H9 (cell line): ENCODE data around the gene HOXD10. TPM values are rescaled to one million over a fixed set of nuclear protein-coding genes. Genes with fewer than 3 reads are reported as not detected.

ENCODE experiments used
- DNase-seq: peaks from one replicate; pipeline ENCODE4 v3.0.0-alpha.2; 2017
- H2AFZ ChIP-seq: one replicate; pipeline ENCODE4 v1.6.1; 2013; ENCODE audit warnings: mild to moderate bottlenecking, low read length, control low read depth, moderate library complexity
- H2AK5ac ChIP-seq: 2 replicates; pipeline ENCODE4 v1.6.1; 2013; ENCODE audit warnings: low read length, control low read depth, mixed read lengths; ENCODE audit not compliant: insufficient read length
- H2BK120ac ChIP-seq: one replicate; pipeline ENCODE4 v1.6.1; 2013; ENCODE audit warnings: low read depth, mild to moderate bottlenecking, low read length, control low read depth, inconsistent platforms; ENCODE audit not compliant: poor library complexity, severe bottlenecking
- H2BK12ac ChIP-seq: 2 replicates; pipeline ENCODE4 v1.6.1; 2013; ENCODE audit warnings: low read length, control low read depth, mixed read lengths, low read depth; ENCODE audit not compliant: insufficient read length
- H2BK15ac ChIP-seq: 2 replicates; pipeline ENCODE4 v1.6.1; 2013; ENCODE audit warnings: low read depth, low read length, control low read depth
- H2BK20ac ChIP-seq: one replicate; pipeline ENCODE4 v1.6.1; 2013; ENCODE audit warnings: low read depth, mild to moderate bottlenecking, low read length, control low read depth, inconsistent platforms; ENCODE audit not compliant: poor library complexity, severe bottlenecking
- H2BK5ac ChIP-seq: 2 replicates; pipeline ENCODE4 v1.6.1; 2013; ENCODE audit warnings: low read length, control low read depth, mixed read lengths; ENCODE audit not compliant: insufficient read length
- H3K14ac ChIP-seq: 2 replicates; pipeline ENCODE4 v1.6.1; 2013; ENCODE audit warnings: low read length, control low read depth; ENCODE audit not compliant: insufficient read depth
- H3K18ac ChIP-seq: 2 replicates; pipeline ENCODE4 v1.6.1; 2013; ENCODE audit warnings: low read depth, mild to moderate bottlenecking, mixed read lengths, low read length, control low read depth; ENCODE audit not compliant: insufficient read length
- H3K23ac ChIP-seq: 2 replicates; pipeline ENCODE4 v1.6.1; 2013; ENCODE audit warnings: low read length, control low read depth, mixed read lengths, low read depth; ENCODE audit not compliant: insufficient read length
- H3K23me2 ChIP-seq: 2 replicates; pipeline ENCODE4 v1.6.1; 2013; ENCODE audit warnings: low read depth, mild to moderate bottlenecking, mixed read lengths, low read length, control low read depth; ENCODE audit not compliant: insufficient read length, poor library complexity, severe bottlenecking
- H3K27ac ChIP-seq: 2 replicates; pipeline ENCODE4 v1.5.1; 2013; ENCODE audit warnings: low read length, control low read depth, mixed read lengths, low read depth; ENCODE audit not compliant: insufficient read length
- H3K27me3 ChIP-seq: 2 replicates; pipeline ENCODE4 v1.6.1; 2013; ENCODE audit warnings: low read length, control low read depth, inconsistent platforms; ENCODE audit not compliant: insufficient read depth
- H3K4ac ChIP-seq: 2 replicates; pipeline ENCODE4 v1.6.1; 2013; ENCODE audit warnings: low read depth, mild to moderate bottlenecking, control low read depth, inconsistent platforms, low read length, moderate library complexity
- H3K4me1 ChIP-seq: 2 replicates; pipeline ENCODE4 v1.6.1; 2013; ENCODE audit warnings: low read length, control low read depth, inconsistent platforms; ENCODE audit not compliant: insufficient read depth
- H3K4me2 ChIP-seq: 2 replicates; pipeline ENCODE4 v1.6.1; 2013; ENCODE audit warnings: low read length, control low read depth, mixed read lengths; ENCODE audit not compliant: insufficient read length, insufficient read depth
- H3K56ac ChIP-seq: 2 replicates; pipeline ENCODE4 v1.6.1; 2013; ENCODE audit warnings: low read depth, mild to moderate bottlenecking, mixed read lengths, low read length, control low read depth; ENCODE audit not compliant: insufficient read length
- H3K79me1 ChIP-seq: 2 replicates; pipeline ENCODE4 v1.6.1; 2013; ENCODE audit warnings: low read depth, mild to moderate bottlenecking, moderate library complexity, low read length, control low read depth, inconsistent platforms; ENCODE audit not compliant: insufficient read depth, poor library complexity, severe bottlenecking
- H3K79me2 ChIP-seq: 2 replicates; pipeline ENCODE4 v1.6.1; 2013; ENCODE audit warnings: low read length, control low read depth, inconsistent platforms; ENCODE audit not compliant: insufficient read depth
- H3K9ac ChIP-seq: 2 replicates; pipeline ENCODE4 v1.6.1; 2013; ENCODE audit warnings: low read length, control low read depth, mixed read lengths; ENCODE audit not compliant: insufficient read length; ENCODE audit errors: extremely low read depth
- H3K9me3 ChIP-seq: one replicate; pipeline ENCODE4 v1.6.1; 2013; ENCODE audit warnings: low read depth, low read length, inconsistent platforms; ENCODE audit not compliant: control insufficient read depth
- H3T11ph ChIP-seq: one replicate; pipeline ENCODE4 v1.6.1; 2013; ENCODE audit warnings: mild to moderate bottlenecking, low read length, control low read depth, inconsistent platforms
- H4K20me1 ChIP-seq: one replicate; pipeline ENCODE4 v1.6.1; 2013; ENCODE audit not compliant: control insufficient read depth, insufficient read length, insufficient read depth
- H4K5ac ChIP-seq: 2 replicates; pipeline ENCODE4 v1.6.1; 2013; ENCODE audit warnings: low read depth, mild to moderate bottlenecking, mixed read lengths, low read length, control low read depth; ENCODE audit not compliant: insufficient read length
- H4K8ac ChIP-seq: replicated peaks from 2 replicates; pipeline ENCODE4 v1.6.1; 2013; ENCODE audit warnings: low read length, control low read depth, mixed read lengths, low read depth; ENCODE audit not compliant: insufficient read length
- H4K91ac ChIP-seq: 2 replicates; pipeline ENCODE4 v1.6.1; 2013; ENCODE audit warnings: low read depth, mild to moderate bottlenecking, moderate library complexity, mixed read lengths, low read length, control low read depth; ENCODE audit not compliant: insufficient read length
- H3K27ac Mint-ChIP-seq, 3 experiments: 2 replicates in 2 of 3; 3 replicates in 1 of 3; pipeline ENCODE4 v1.8.0; 2020 to 2021; ENCODE audit warnings: mixed read lengths in 3 of 3, mild to moderate bottlenecking in 1 of 3, moderate library complexity in 1 of 3
- H3K27me3 Mint-ChIP-seq: 2 replicates; pipeline ENCODE4 v1.8.0; 2021; ENCODE audit warnings: low read depth, mild to moderate bottlenecking, moderate library complexity, mixed read lengths
- H3K36me3 Mint-ChIP-seq, 3 experiments: 2 replicates in 2 of 3; 3 replicates in 1 of 3; pipeline ENCODE4 v1.8.0; 2020 to 2021; ENCODE audit warnings: low read depth in 3 of 3, mixed read lengths in 3 of 3; ENCODE audit not compliant: insufficient read depth in 1 of 3
- H3K4me1 Mint-ChIP-seq, 2 experiments: 2 replicates each; pipeline ENCODE4 v1.8.0; 2020; ENCODE audit warnings: mixed read lengths in 2 of 2
- H3K4me3 Mint-ChIP-seq, 2 experiments: 2 replicates in 1 of 2; 3 replicates in 1 of 2; pipeline ENCODE4 v1.8.0; 2020 to 2021; ENCODE audit warnings: mild to moderate bottlenecking in 2 of 2, mixed read lengths in 2 of 2, moderate library complexity in 1 of 2
- H3K9me3 Mint-ChIP-seq, 2 experiments: 2 replicates in 1 of 2; 3 replicates in 1 of 2; pipeline ENCODE4 v1.8.0; 2020; ENCODE audit warnings: mild to moderate bottlenecking in 2 of 2, mixed read lengths in 2 of 2, moderate library complexity in 1 of 2
- WGBS: extraction: QIAGEN DNeasy Blood & Tissue Kit; methylation state at CpG from one replicate; pipeline ENCODE4 v1.1.7; 2013; ENCODE audit warnings: missing lambda C conversion rate, low lambda C conversion rate, mixed read lengths; ENCODE audit not compliant: insufficient read length; ENCODE audit errors: extremely low coverage; 5-methylcytosine and 5-hydroxymethylcytosine counted together
- total RNA-seq: library from RNA; stranded (reverse); gene quantifications from 2 replicates; pipeline ENCODE4 v1.2.1, GENCODE V29; 2021
- TF ChIP-seq, protein P1 (sequence below): fragments of 200-600 bp; sonication (generic); conservative IDR thresholded peaks from 3 replicates; pipeline ENCODE4 v1.8.0; 2021; ENCODE audit warnings: antibody characterized with exemption, mild to moderate bottlenecking

Gene HOXD10
- total RNA-seq, 1 experiment from 2014 or later: not detected

DNA sequence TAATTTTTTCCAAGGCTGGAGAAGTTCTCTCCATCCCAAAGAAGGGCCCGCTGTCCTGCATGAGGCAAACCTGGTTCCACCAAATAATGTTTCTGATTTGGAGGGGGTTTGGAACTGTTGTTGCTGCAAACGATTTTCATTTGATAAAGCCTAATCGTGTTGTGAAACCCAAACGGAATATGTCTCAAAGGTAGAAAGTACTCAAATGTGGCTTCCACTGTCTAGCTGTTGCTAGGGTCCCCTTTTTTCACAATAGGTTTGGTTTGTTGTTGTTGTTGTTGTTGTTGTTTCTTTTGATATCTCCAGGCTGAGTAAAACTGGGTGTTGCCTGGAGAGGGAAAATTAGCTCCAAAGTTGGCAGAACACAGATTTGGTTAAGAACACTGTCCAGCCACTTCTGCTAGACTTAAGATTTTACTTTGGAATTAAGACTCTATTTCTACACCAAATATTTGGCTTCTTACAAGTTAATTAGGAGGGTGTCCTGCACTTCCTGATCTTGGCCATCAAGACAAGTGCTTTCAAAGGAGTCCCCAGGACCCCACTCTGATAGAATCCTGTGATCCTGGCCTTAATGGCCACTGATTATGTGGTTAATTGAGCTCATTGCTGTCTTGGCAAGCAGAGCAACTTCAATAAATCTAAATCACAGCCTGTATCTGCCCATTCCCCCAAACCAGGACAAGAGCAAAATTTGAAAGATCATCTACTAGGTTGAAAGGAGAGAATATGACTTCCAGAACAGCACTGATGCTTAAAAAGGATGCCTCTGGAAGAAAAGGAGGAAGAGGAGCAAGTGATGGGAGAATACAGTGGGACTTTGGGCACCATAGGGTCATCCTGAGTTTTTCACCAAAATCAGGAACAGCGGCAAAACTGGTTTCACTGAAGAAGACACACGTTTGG, 27.4 kb upstream of the HOXD10 start:
- Histone ChIP-seq H2BK20ac (no peak overlapping the region), H3K4me1 (peaks cover 3% of the 10 kb centered on the region; the same call in 1 of the 2 replicates), H3K23me2 (no peaks in the 10 kb centered on the region), H2BK15ac (no peak overlapping the region), H3K9me3 (no peaks in the 10 kb centered on the region), H3K79me2 (no peaks in the 10 kb centered on the region), H3K14ac (no peak overlapping the region), H3K18ac (no peak overlapping the region), H2AK5ac (no peak overlapping the region), H2AFZ (no peak overlapping the region), H4K91ac (no peak overlapping the region), H3K56ac (no peak overlapping the region), H3K4ac (no peak overlapping the region), H3K9ac (no peak overlapping the region), H4K8ac (no peak overlapping the region), H3K79me1 (no peaks in the 10 kb centered on the region), H3K4me2 (no peak overlapping the region), H3T11ph (no peak overlapping the region), H3K27ac (no peak overlapping the region), H2BK12ac (no peak overlapping the region), H2BK5ac (no peak overlapping the region), H3K23ac (no peak overlapping the region), H4K20me1 (no peaks in the 10 kb centered on the region), H4K5ac (no peak overlapping the region), H3K27me3 (peaks cover 96% of the 10 kb centered on the region), H2BK120ac (no peak overlapping the region)
- peak; percentile 11 for DNase-seq
- no CpG with 5 or more reads among the region's 6 CpGs for WGBS
- no peak overlapping the region for H3K27ac Mint-ChIP-seq
- TF ChIP-seq, protein P1, sequence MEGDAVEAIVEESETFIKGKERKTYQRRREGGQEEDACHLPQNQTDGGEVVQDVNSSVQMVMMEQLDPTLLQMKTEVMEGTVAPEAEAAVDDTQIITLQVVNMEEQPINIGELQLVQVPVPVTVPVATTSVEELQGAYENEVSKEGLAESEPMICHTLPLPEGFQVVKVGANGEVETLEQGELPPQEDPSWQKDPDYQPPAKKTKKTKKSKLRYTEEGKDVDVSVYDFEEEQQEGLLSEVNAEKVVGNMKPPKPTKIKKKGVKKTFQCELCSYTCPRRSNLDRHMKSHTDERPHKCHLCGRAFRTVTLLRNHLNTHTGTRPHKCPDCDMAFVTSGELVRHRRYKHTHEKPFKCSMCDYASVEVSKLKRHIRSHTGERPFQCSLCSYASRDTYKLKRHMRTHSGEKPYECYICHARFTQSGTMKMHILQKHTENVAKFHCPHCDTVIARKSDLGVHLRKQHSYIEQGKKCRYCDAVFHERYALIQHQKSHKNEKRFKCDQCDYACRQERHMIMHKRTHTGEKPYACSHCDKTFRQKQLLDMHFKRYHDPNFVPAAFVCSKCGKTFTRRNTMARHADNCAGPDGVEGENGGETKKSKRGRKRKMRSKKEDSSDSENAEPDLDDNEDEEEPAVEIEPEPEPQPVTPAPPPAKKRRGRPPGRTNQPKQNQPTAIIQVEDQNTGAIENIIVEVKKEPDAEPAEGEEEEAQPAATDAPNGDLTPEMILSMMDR: no peak
- no peak overlapping the region for H3K4me3 Mint-ChIP-seq
- H3K36me3 Mint-ChIP-seq: peaks cover 0 to 3% (median 0%) of the 10 kb centered on the region in 3 experiments; a peak in 2 of 7 replicates
- H3K27me3 Mint-ChIP-seq: peaks cover 98% of the 10 kb centered on the region
- H3K9me3 Mint-ChIP-seq: peaks cover 11 to 14% of the 10 kb centered on the region in 2 experiments; a peak in 4 of 5 replicates
- H3K4me1 Mint-ChIP-seq: peaks cover 11 to 32% of the 10 kb centered on the region in 2 experiments
